ENCODE results near the gene PTOV1.

DNA sequence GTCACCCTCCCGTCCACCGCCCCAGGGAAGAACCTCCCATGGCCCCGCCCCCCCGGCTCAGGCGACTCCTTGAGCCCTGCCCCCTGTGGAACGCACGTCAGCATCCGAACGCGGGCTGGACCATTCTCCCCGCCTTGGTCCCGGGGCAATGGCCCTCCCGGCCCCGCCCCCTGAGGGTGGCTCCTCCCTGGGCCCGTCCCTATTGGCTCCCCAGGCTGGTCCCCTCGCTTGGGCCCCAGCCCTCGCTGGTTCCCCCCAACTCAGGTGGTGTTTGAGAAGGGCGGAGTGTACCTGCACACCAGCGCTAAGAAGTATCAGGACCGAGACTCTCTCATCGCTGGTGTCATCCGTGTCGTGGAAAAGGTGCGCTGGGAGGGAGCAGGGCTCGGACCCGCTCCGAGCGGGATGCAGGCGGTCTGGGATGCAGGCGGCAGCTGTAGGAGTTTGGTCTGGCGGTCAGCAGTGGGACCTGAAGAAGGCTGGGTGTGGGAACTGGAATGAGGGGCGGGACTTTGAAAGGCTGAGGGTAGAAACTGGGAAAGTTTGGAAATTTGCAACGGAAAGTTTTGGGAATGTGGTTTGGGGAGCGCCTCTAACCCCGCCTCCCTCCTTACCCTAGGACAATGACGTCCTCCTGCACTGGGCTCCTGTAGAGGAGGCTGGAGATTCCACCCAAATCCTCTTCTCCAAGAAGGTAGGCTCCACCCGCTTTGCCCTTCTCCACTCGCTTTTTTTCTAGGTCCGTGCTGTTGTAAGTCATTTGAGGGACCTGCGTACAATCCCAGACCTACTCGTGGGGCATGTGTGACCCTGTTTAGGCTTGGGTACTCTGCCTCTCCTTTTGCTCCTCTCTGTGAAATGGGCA is 27.2 kb downstream of the PTOV1 start:
- no peak for TF ChIP-seq SRSF4 (IDR thresholded peaks at IDR 0.05; ENCODE audit: low read depth, low read length, poor library complexity, severe bottlenecking)
- TF ChIP-seq DNMT3B (CRISPR knock-in tag; conservative IDR thresholded peaks at IDR 0.05): no peak
- peak; percentile 57; the same call in 1 of the 3 replicates for TF ChIP-seq MXI1 (IDR thresholded peaks at IDR 0.05; ENCODE audit: borderline replicate concordance, low read depth, low read length)
- TF ChIP-seq, protein P1, sequence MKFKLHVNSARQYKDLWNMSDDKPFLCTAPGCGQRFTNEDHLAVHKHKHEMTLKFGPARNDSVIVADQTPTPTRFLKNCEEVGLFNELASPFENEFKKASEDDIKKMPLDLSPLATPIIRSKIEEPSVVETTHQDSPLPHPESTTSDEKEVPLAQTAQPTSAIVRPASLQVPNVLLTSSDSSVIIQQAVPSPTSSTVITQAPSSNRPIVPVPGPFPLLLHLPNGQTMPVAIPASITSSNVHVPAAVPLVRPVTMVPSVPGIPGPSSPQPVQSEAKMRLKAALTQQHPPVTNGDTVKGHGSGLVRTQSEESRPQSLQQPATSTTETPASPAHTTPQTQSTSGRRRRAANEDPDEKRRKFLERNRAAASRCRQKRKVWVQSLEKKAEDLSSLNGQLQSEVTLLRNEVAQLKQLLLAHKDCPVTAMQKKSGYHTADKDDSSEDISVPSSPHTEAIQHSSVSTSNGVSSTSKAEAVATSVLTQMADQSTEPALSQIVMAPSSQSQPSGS (CRISPR knock-in tag; IDR thresholded peaks at IDR 0.05): no peak
- TF ChIP-seq ZNF572 (CRISPR knock-in tag; IDR thresholded peaks at IDR 0.05): no peak
- no peak for TF ChIP-seq GZF1 (CRISPR knock-in tag; IDR thresholded peaks at IDR 0.05)
- TF ChIP-seq, protein P2, sequence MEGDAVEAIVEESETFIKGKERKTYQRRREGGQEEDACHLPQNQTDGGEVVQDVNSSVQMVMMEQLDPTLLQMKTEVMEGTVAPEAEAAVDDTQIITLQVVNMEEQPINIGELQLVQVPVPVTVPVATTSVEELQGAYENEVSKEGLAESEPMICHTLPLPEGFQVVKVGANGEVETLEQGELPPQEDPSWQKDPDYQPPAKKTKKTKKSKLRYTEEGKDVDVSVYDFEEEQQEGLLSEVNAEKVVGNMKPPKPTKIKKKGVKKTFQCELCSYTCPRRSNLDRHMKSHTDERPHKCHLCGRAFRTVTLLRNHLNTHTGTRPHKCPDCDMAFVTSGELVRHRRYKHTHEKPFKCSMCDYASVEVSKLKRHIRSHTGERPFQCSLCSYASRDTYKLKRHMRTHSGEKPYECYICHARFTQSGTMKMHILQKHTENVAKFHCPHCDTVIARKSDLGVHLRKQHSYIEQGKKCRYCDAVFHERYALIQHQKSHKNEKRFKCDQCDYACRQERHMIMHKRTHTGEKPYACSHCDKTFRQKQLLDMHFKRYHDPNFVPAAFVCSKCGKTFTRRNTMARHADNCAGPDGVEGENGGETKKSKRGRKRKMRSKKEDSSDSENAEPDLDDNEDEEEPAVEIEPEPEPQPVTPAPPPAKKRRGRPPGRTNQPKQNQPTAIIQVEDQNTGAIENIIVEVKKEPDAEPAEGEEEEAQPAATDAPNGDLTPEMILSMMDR (CRISPR knock-in tag; IDR thresholded peaks at IDR 0.05): no peak
- TF ChIP-seq, protein P3, sequence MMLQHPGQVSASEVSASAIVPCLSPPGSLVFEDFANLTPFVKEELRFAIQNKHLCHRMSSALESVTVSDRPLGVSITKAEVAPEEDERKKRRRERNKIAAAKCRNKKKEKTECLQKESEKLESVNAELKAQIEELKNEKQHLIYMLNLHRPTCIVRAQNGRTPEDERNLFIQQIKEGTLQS (CRISPR knock-in tag; IDR thresholded peaks at IDR 0.05): no peak
- no peak for TF ChIP-seq CEBPG (CRISPR knock-in tag; IDR thresholded peaks at IDR 0.05)
- TF ChIP-seq, protein P4, sequence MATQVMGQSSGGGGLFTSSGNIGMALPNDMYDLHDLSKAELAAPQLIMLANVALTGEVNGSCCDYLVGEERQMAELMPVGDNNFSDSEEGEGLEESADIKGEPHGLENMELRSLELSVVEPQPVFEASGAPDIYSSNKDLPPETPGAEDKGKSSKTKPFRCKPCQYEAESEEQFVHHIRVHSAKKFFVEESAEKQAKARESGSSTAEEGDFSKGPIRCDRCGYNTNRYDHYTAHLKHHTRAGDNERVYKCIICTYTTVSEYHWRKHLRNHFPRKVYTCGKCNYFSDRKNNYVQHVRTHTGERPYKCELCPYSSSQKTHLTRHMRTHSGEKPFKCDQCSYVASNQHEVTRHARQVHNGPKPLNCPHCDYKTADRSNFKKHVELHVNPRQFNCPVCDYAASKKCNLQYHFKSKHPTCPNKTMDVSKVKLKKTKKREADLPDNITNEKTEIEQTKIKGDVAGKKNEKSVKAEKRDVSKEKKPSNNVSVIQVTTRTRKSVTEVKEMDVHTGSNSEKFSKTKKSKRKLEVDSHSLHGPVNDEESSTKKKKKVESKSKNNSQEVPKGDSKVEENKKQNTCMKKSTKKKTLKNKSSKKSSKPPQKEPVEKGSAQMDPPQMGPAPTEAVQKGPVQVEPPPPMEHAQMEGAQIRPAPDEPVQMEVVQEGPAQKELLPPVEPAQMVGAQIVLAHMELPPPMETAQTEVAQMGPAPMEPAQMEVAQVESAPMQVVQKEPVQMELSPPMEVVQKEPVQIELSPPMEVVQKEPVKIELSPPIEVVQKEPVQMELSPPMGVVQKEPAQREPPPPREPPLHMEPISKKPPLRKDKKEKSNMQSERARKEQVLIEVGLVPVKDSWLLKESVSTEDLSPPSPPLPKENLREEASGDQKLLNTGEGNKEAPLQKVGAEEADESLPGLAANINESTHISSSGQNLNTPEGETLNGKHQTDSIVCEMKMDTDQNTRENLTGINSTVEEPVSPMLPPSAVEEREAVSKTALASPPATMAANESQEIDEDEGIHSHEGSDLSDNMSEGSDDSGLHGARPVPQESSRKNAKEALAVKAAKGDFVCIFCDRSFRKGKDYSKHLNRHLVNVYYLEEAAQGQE (IDR thresholded peaks at IDR 0.05; ENCODE audit: borderline replicate concordance in 1 of 2, low read depth in 1 of 2, low read length in 2 of 2): no peak
- TF ChIP-seq RFX5 (IDR thresholded peaks at IDR 0.05; ENCODE audit: low read depth, low read length): no peak

Measured in HepG2 (cell line).